Activated naive CD4-positive, alpha-beta T cell treated with anti-CD3 and anti-CD28 coated beads, Interleukin-2, amount 10 ng/mL, durations not matched to agents 7 days and 5 days (primary cell): Measurements from ENCODE around the gene TIMM22.
A peak's percentile ranks its signal among the peaks of the same experiment; 100 is the strongest.
"Not testable (repeated sequence)": the region's sequence is repeated elsewhere in the genome, so short reads cannot be mapped to it uniquely, and the experiment has no call there.

ENCODE experiments used
- CTCF ChIA-PET: fragments of 350-600 bp; sonication (Branson Sonifier 250); formaldehyde crosslinking; loops from one replicate; lab custom pipeline; 2021; ENCODE audit warnings: antibody characterized with exemption; lab: Charles Lee
- DNase-seq: peaks from one replicate; pipeline ENCODE4 v3.0.0-alpha.2; 2020
- H3K27ac Mint-ChIP-seq: one replicate; pipeline ENCODE4 v1.8.0; 2021; ENCODE audit warnings: mild to moderate bottlenecking, moderate library complexity, mixed read lengths
- H3K27me3 Mint-ChIP-seq: one replicate; pipeline ENCODE4 v1.8.0; 2021; ENCODE audit warnings: mild to moderate bottlenecking, mixed read lengths
- H3K36me3 Mint-ChIP-seq: one replicate; pipeline ENCODE4 v1.8.0; 2021; ENCODE audit warnings: mixed read lengths
- H3K4me1 Mint-ChIP-seq: one replicate; pipeline ENCODE4 v1.8.0; 2021; ENCODE audit warnings: mixed read lengths
- H3K4me3 Mint-ChIP-seq: one replicate; pipeline ENCODE4 v1.8.0; 2021; ENCODE audit warnings: mild to moderate bottlenecking, moderate library complexity, mixed read lengths
- H3K9me3 Mint-ChIP-seq: one replicate; pipeline ENCODE4 v1.8.0; 2021; ENCODE audit warnings: mixed read lengths

The TIMM22 gene

GRCh38 chr17:979539-980405, 17.2 kb upstream of the TIMM22 start, which contains the start of gene NXN:
TSS of gene NXN (minus strand) at chr17:979776.
- H3K9me3 Mint-ChIP-seq: no peaks in the 10 kb centered on the region
- peaks cover 52% of the 10 kb centered on the region for H3K27me3 Mint-ChIP-seq
- H3K36me3 Mint-ChIP-seq: no peaks in the 10 kb centered on the region
- peak within 1 kb of the TSS; percentile 68 for H3K4me3 Mint-ChIP-seq
- H3K27ac Mint-ChIP-seq: peak within 1 kb of the TSS; percentile 82
- peak; percentile 90 for DNase-seq
- CTCF ChIA-PET: interaction anchor here (1.3 to 3.8 kb wide), 5 partner anchors 17 to 183 kb away, joined by 5 to 59 read pairs (median 23); partner anchors contain the start of gene TIMM22
- peaks cover 18% of the 10 kb centered on the region for H3K4me1 Mint-ChIP-seq

DNA sequence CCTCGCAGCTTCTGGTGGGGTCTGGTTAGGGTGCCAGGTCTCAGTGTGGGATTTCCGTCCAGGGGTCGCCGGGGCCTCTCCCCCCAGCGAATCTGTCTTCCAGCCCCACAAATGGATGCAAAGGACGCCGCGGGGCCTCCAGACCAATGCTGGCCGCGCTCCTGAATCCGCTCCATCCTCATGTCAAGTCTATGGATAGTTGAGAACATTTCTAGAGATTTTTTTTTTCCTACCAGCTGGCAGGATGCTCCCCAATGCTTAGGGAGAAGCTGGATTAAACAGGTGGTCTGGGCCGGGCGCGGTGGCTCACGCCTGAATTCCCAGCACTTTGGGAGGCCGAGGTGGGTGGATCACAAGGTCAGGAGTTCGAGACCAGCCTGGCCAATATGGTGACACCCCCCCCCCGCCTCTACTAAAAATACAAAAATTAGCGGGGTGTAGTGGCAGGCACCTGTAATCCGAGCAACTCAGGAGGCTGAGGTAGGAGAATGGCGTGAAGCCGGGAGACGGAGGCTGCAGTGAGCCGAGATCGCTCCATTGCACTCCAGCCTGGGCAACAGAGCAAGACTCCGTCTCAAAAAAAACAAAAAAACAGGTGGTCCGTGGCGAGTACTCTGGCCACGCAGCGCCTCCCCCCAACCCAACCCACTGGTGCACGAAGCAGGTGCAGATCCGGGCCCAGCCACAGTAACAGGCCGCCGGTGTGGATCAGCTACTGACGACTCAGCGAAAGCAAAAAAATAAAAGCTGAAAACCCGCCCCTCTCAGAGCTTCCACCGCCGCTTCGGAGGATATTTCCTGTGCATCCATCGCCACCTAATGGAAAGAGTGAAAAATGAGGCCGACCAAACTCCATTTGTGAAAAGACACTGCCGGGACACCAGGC, 16.3 kb upstream of the TIMM22 start:
- H3K36me3 Mint-ChIP-seq: no peaks in the 10 kb centered on the region
- CTCF ChIA-PET: interaction anchor here (0.6 to 3.8 kb wide), 22 partner anchors 9 to 816 kb away, joined by 3 to 59 read pairs (median 4); partner anchors contain the start of genes GEMIN4, GLOD4, MRM3 and TIMM22
- DNase-seq: peak; percentile 88
- peaks cover 43% of the 10 kb centered on the region for H3K27me3 Mint-ChIP-seq
- peaks cover 18% of the 10 kb centered on the region for H3K4me1 Mint-ChIP-seq
- H3K27ac Mint-ChIP-seq: peak overlapping the region; percentile 53
- no peaks in the 10 kb centered on the region for H3K9me3 Mint-ChIP-seq
- H3K4me3 Mint-ChIP-seq: peak overlapping the region; percentile 68

- H3K4me1 Mint-ChIP-seq: peaks cover 18% of the 10 kb centered on the region
- H3K36me3 Mint-ChIP-seq: no peaks in the 10 kb centered on the region
- CTCF ChIA-PET: interaction anchor here (0.6 to 3.8 kb wide), 22 partner anchors 9 to 816 kb away, joined by 3 to 59 read pairs (median 4); partner anchors contain the start of genes GEMIN4, GLOD4, MRM3 and TIMM22
- no peaks in the 10 kb centered on the region for H3K9me3 Mint-ChIP-seq
- H3K27ac Mint-ChIP-seq: no peak overlapping the region
- peaks cover 41% of the 10 kb centered on the region for H3K27me3 Mint-ChIP-seq
- peak overlapping the region; percentile 66 for H3K4me3 Mint-ChIP-seq
- no peak for DNase-seq
Measured at GRCh38 chr17:981292-981658, 15.7 kb upstream of the TIMM22 start.

GRCh38 chr17:983921-984320, 13.0 kb upstream of the TIMM22 start:
- Mint-ChIP-seq H3K27me3 (peaks cover 16% of the 10 kb centered on the region), H3K4me1 (peaks cover 15% of the 10 kb centered on the region), H3K9me3 (no peaks in the 10 kb centered on the region), H3K27ac (no peak overlapping the region), H3K36me3 (no peaks in the 10 kb centered on the region), H3K4me3 (no peak overlapping the region)
- DNase-seq: no peak
- CTCF ChIA-PET: interaction anchor here (1.2 kb wide), 1 partner anchor 15 kb away, joined by 3 read pairs; no protein-coding TSS in a partner anchor

GRCh38 chr17:986322-986929, 10.5 kb upstream of the TIMM22 start:
- no peak for DNase-seq
- no peaks in the 10 kb centered on the region for H3K9me3 Mint-ChIP-seq
- CTCF ChIA-PET: no interaction called here

DNA sequence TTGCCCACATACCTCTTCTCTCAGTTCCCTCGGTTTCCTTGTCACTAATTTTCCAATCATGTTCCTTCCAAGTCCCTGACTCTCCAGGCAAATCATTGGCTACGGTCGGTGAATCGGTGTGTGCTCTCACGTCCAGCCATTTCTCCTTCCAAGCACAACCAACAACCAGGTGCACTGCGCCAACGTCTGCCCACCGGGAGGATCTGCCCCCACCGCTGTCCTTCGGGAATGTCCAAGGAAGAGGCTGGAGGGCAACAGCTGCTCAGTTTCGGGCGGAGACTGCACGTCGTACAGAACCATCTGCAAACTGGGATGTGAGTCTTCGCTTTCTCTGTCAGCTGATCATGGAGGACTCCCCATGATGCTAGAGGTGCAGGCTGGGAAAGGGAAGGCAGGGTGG, 9.0 kb upstream of the TIMM22 start:
- Mint-ChIP-seq H3K36me3 (no peaks in the 10 kb centered on the region), H3K4me3 (no peak overlapping the region), H3K27ac (no peak overlapping the region), H3K27me3 (no peaks in the 10 kb centered on the region), H3K4me1 (no peaks in the 10 kb centered on the region), H3K9me3 (peaks cover 6% of the 10 kb centered on the region)
- CTCF ChIA-PET: interaction anchor here (1.0 kb wide), 1 partner anchor 288 kb away, joined by 3 read pairs; no protein-coding TSS in a partner anchor
- DNase-seq: no peak

More at GRCh38 chr17:986322-986929, 10.5 kb upstream of the TIMM22 start:
- H3K27me3 Mint-ChIP-seq: no peaks in the 10 kb centered on the region
- no peak overlapping the region for H3K4me3 Mint-ChIP-seq
- H3K36me3 Mint-ChIP-seq: no peaks in the 10 kb centered on the region
- no peaks in the 10 kb centered on the region for H3K4me1 Mint-ChIP-seq
- no peak overlapping the region for H3K27ac Mint-ChIP-seq

- no peaks in the 10 kb centered on the region for H3K4me1 Mint-ChIP-seq
- H3K36me3 Mint-ChIP-seq: no peaks in the 10 kb centered on the region
- H3K27me3 Mint-ChIP-seq: no peaks in the 10 kb centered on the region
- DNase-seq: no peak
- peaks cover 12% of the 10 kb centered on the region for H3K9me3 Mint-ChIP-seq
- CTCF ChIA-PET: interaction anchor here (1.0 kb wide), 1 partner anchor 288 kb away, joined by 3 read pairs; no protein-coding TSS in a partner anchor
- no peak overlapping the region for H3K27ac Mint-ChIP-seq
- H3K4me3 Mint-ChIP-seq: no peak overlapping the region
Measured at GRCh38 chr17:988561-988960, 8.4 kb upstream of the TIMM22 start.

GRCh38 chr17:992933-993332, 4.0 kb upstream of the TIMM22 start:
- H3K27me3 Mint-ChIP-seq: peaks cover 6% of the 10 kb centered on the region
- CTCF ChIA-PET: no interaction called here
- H3K36me3 Mint-ChIP-seq: no peaks in the 10 kb centered on the region
- peaks cover 10% of the 10 kb centered on the region for H3K4me1 Mint-ChIP-seq
- H3K9me3 Mint-ChIP-seq: peaks cover 29% of the 10 kb centered on the region
- no peak for DNase-seq
- H3K4me3 Mint-ChIP-seq: no peak overlapping the region
- no peak overlapping the region for H3K27ac Mint-ChIP-seq

DNA sequence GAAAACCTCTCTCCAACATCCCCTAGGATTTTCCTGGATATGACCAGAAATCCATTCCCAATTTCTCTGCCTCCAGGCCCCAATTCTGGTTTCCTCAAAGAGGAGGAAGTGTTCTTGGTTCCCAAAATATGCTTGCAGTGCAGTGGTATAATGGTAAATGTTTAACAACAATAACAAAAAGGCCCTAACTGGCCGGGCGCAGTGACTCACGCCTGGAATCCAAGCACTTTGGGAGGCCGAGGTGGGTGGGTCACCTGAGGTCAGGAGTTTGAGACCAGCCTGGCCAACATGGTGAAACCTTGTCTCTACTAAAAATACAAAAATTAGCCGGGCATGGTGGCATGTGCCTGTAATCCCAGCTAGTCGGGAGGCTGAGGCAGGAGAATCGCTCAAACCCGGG, 1.6 kb upstream of the TIMM22 start:
- H3K27me3 Mint-ChIP-seq, H3K4me3 Mint-ChIP-seq, DNase-seq, H3K27ac Mint-ChIP-seq: not testable (repeated sequence)
- peaks cover 26% of the 10 kb centered on the region for H3K4me1 Mint-ChIP-seq
- peaks cover 11% of the 10 kb centered on the region for H3K36me3 Mint-ChIP-seq
- CTCF ChIA-PET: interaction anchor here (1.0 to 2.6 kb wide), 3 partner anchors 12 to 583 kb away, joined by 3 to 23 read pairs (median 3); partner anchors contain the start of gene NXN
- peaks cover 29% of the 10 kb centered on the region for H3K9me3 Mint-ChIP-seq

GRCh38 chr17:998111-998510, 1.2 kb downstream of the TIMM22 start:
- peaks cover 25% of the 10 kb centered on the region for H3K36me3 Mint-ChIP-seq

GRCh38 chr17:1000597-1001461, 3.9 kb downstream of the TIMM22 start:
- Mint-ChIP-seq H3K36me3 (peaks cover 37% of the 10 kb centered on the region), H3K9me3 (no peaks in the 10 kb centered on the region), H3K27me3 (peaks cover 6% of the 10 kb centered on the region), H3K4me3 (no peak overlapping the region), H3K27ac (no peak overlapping the region), H3K4me1 (peaks cover 40% of the 10 kb centered on the region)
- CTCF ChIA-PET: interaction anchor here (0.6 to 1.5 kb wide), 5 partner anchors 20 to 751 kb away, joined by 3 to 5 read pairs (median 3); no protein-coding TSS in a partner anchor
- no peak for DNase-seq

More at GRCh38 chr17:998111-998510, 1.2 kb downstream of the TIMM22 start:
- peak overlapping the region; percentile 78 for H3K27ac Mint-ChIP-seq
- no peak for DNase-seq
- H3K4me1 Mint-ChIP-seq: peaks cover 28% of the 10 kb centered on the region
- CTCF ChIA-PET: interaction anchor here (1.7 kb wide), 2 partner anchors 58 to 203 kb away, joined by 9 to 11 read pairs; no protein-coding TSS in a partner anchor
- H3K27me3 Mint-ChIP-seq: peaks cover 6% of the 10 kb centered on the region
- H3K4me3 Mint-ChIP-seq: peak overlapping the region; percentile 98
- peaks cover 22% of the 10 kb centered on the region for H3K9me3 Mint-ChIP-seq

DNA sequence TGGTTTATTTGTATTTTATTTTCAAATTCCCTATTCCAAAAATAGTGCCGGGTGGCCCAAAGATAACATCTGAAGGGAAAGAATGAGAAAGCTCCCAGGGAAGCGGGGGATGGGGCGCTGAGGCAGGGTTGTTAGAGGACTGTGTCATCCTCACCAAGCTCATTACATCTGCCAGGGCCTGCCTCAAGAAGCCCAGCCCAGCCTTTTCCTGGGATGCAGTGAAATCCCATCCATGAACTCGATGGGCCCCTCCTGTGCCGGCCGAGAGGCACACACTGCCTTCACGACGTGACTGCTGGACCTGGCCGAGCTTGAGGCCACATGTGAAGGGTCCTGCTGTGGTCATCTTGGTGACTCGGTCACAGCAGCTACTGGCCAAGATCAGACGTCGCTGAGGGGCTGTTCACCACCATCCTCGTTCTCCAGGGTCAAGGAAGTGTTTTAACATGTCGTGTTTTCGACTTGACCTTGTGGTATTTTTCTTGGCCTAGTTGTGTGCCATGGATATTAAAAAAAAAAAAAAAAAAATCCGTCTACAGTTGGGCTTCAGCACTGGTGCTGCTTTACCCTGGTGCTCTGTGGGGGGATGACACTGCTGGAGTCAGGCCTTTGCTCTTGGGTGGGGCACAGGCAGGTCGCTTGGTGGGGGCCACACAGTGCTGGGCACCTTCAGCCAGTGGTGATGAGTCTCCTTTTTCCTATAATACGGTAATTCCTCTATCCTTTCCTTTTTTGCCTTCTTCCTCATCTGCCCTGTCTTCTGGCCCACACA, 4.9 kb downstream of the TIMM22 start:
- CTCF ChIA-PET: interaction anchor here (1.2 to 1.5 kb wide), 2 partner anchors 21 to 289 kb away, joined by 4 to 5 read pairs; no protein-coding TSS in a partner anchor
- H3K27me3 Mint-ChIP-seq: no peaks in the 10 kb centered on the region
- DNase-seq: no peak
- no peak overlapping the region for H3K4me3 Mint-ChIP-seq
- peaks cover 38% of the 10 kb centered on the region for H3K36me3 Mint-ChIP-seq
- H3K9me3 Mint-ChIP-seq: no peaks in the 10 kb centered on the region
- peaks cover 37% of the 10 kb centered on the region for H3K4me1 Mint-ChIP-seq
- peak overlapping the region; percentile 68 for H3K27ac Mint-ChIP-seq
